Fibroblast of lung (primary cell): ENCODE results near the gene RALGAPB. TPM values are rescaled to one million over a fixed set of nuclear protein-coding genes. Genes with fewer than 3 reads are reported as not detected.

Experiments used
- DNase-seq, 2 donors: peaks; one replicate each; pipeline versions ENCODE4 v3.0.0 to v3.0.0-alpha.2; 2010; ENCODE audit warnings: low read depth in 2 of 2
- H2AFZ ChIP-seq: 2 replicates; pipeline ENCODE4 v1.5.1; 2012; ENCODE audit warnings: low read length, control low read depth, inconsistent platforms
- H3K27ac ChIP-seq: 2 replicates; pipeline ENCODE4 v1.5.1; 2011; ENCODE audit warnings: low read length, control low read depth; ENCODE audit not compliant: insufficient read depth
- H3K27me3 ChIP-seq: 2 replicates; pipeline ENCODE4 v1.5.1; 2011; ENCODE audit warnings: mild to moderate bottlenecking, low read length; ENCODE audit not compliant: control insufficient read depth, insufficient read depth
- H3K36me3 ChIP-seq: 2 replicates; pipeline ENCODE4 v1.5.1; 2011; ENCODE audit warnings: low read length; ENCODE audit not compliant: control insufficient read depth, insufficient read depth
- H3K4me1 ChIP-seq: 2 replicates; pipeline ENCODE4 v1.5.1; 2011; ENCODE audit warnings: low read length; ENCODE audit not compliant: control insufficient read depth, insufficient read depth; ENCODE audit errors: extremely low read depth
- H3K4me2 ChIP-seq: 2 replicates; pipeline ENCODE4 v1.5.1; 2011; ENCODE audit warnings: low read length, control low read depth; ENCODE audit not compliant: insufficient read depth; ENCODE audit errors: extremely low read depth
- H3K4me3 ChIP-seq, 4 experiments: fragments of 200-600 bp in 1 of 4; sonication (generic) in 1 of 4; replicated peaks in 1 of 4; 2 replicates each; pipeline ENCODE4 v1.5.1; 2011 to 2016; ENCODE audit warnings: low read length in 4 of 4, low read depth in 3 of 4, mild to moderate bottlenecking in 3 of 4, control low read depth in 2 of 4, inconsistent platforms in 1 of 4, mixed read lengths in 1 of 4; ENCODE audit not compliant: insufficient read depth in 1 of 4; ENCODE audit errors: control extremely low read depth in 1 of 4
- H3K79me2 ChIP-seq: 2 replicates; pipeline ENCODE4 v1.5.1; 2012; ENCODE audit warnings: mild to moderate bottlenecking, low read length, inconsistent platforms; ENCODE audit not compliant: control insufficient read depth, insufficient read depth
- H3K9ac ChIP-seq: 2 replicates; pipeline ENCODE4 v1.5.1; 2011; ENCODE audit warnings: mild to moderate bottlenecking, low read length, control low read depth; ENCODE audit not compliant: insufficient read depth
- H3K9me3 ChIP-seq: 2 replicates; pipeline ENCODE4 v1.5.1; 2012; ENCODE audit warnings: low read depth, low read length; ENCODE audit not compliant: control insufficient read depth, insufficient read depth
- H4K20me1 ChIP-seq: 2 replicates; pipeline ENCODE4 v1.5.1; 2011; ENCODE audit warnings: low read length; ENCODE audit not compliant: control insufficient read depth, insufficient read depth; ENCODE audit errors: extremely low read depth
- CTCF ChIP-seq, 2 donors: IDR thresholded peaks in 1 of 2; conservative IDR thresholded peaks in 1 of 2; 1 replicate in 1 of 2; 2 replicates in 1 of 2; pipeline ENCODE4 v1.5.1; 2011 to 2012; ENCODE audit warnings: low read length in 2 of 2, control low read depth in 1 of 2, inconsistent platforms in 1 of 2, low read depth in 1 of 2, mild to moderate bottlenecking in 1 of 2
- EZH2 ChIP-seq: IDR thresholded peaks from 2 replicates; pipeline ENCODE4 v1.5.1; 2012; ENCODE audit warnings: low read length, control low read depth, mild to moderate bottlenecking; ENCODE audit errors: missing control alignments
- polyA plus RNA-seq, 2 donors: library from polyadenylated mRNA; depleted of rRNA in 1 of 2; stranded (reverse) in 1 of 2; unstranded in 1 of 2; fragments of >200 nt; gene quantifications; 2 replicates each; pipeline ENCODE4 v1.2.1, GENCODE V29; 2011 to 2012; ENCODE audit warnings: missing spikeins in 1 of 2
- total RNA-seq: library from RNA; depleted of rRNA; stranded (reverse); fragments of >200 nt; gene quantifications from 2 replicates; pipeline ENCODE4 v1.2.1, GENCODE V29; 2014

RALGAPB gene
- total and polyA plus RNA-seq, 2 donors (not counting 1 experiment from before 2014, with no cell fraction given): 19.5 to 31.4 TPM

- Histone ChIP-seq H3K4me2 (no peak overlapping the region), H3K4me1 (no peaks in the 10 kb centered on the region), H2AFZ (no peak overlapping the region), H3K27me3 (no peaks in the 10 kb centered on the region), H3K9me3 (no peaks in the 10 kb centered on the region), H3K4me3 (no peak overlapping the region), H3K79me2 (no peaks in the 10 kb centered on the region), H3K9ac (no peak overlapping the region), H4K20me1 (no peaks in the 10 kb centered on the region), H3K27ac (no peak overlapping the region), H3K36me3 (peaks cover 3% of the 10 kb centered on the region)
- peak in 1 of 2 donors; percentile 8 for DNase-seq
- TF ChIP-seq EZH2 (no peak), CTCF (conservative IDR thresholded peaks at IDR 0.05 in 1 of 2, IDR thresholded peaks at IDR 0.05 in 1 of 2; ENCODE audit: low read depth in 1 of 2, low read length in 2 of 2) (no peak)
Measured at GRCh38 chr20:38558596-38559360, 86.1 kb downstream of the RALGAPB start.

GRCh38 chr20:38559764-38560163, 87.1 kb downstream of the RALGAPB start:
- peak in 1 of 2 donors; percentile 39 for DNase-seq
- peaks cover 3% of the 10 kb centered on the region for H3K36me3 ChIP-seq

More at GRCh38 chr20:38559764-38560163, 87.1 kb downstream of the RALGAPB start:
- H3K9me3 ChIP-seq: no peaks in the 10 kb centered on the region
- H3K27ac ChIP-seq: no peak overlapping the region
- no peak overlapping the region for H2AFZ ChIP-seq
- no peaks in the 10 kb centered on the region for H3K4me1 ChIP-seq
- no peaks in the 10 kb centered on the region for H3K27me3 ChIP-seq
- H3K4me2 ChIP-seq: no peak overlapping the region
- no peak for TF ChIP-seq EZH2
- no peak for TF ChIP-seq CTCF (conservative IDR thresholded peaks at IDR 0.05 in 1 of 2, IDR thresholded peaks at IDR 0.05 in 1 of 2; ENCODE audit: low read depth in 1 of 2, low read length in 2 of 2)
- H3K4me3 ChIP-seq: no peak overlapping the region
- no peaks in the 10 kb centered on the region for H4K20me1 ChIP-seq
- no peak overlapping the region for H3K9ac ChIP-seq
- H3K79me2 ChIP-seq: no peaks in the 10 kb centered on the region
